IPS-18a (cell line): ENCODE results near the gene UBASH3A.

Experiments used
- H3K27ac ChIP-seq: one replicate; pipeline ENCODE4 v1.5.1; 2013; ENCODE audit warnings: low read length
- H3K27me3 ChIP-seq: one replicate; pipeline ENCODE4 v1.6.1; 2013; ENCODE audit warnings: mild to moderate bottlenecking, low read length; ENCODE audit not compliant: control insufficient read depth, insufficient read depth
- H3K36me3 ChIP-seq: one replicate; pipeline ENCODE4 v1.6.1; 2013; ENCODE audit warnings: low read depth, low read length; ENCODE audit not compliant: control insufficient read depth
- H3K4me1 ChIP-seq: one replicate; pipeline ENCODE4 v1.6.1; 2013; ENCODE audit warnings: low read depth, low read length; ENCODE audit not compliant: control insufficient read depth
- H3K4me3 ChIP-seq: one replicate; pipeline ENCODE4 v1.5.1; 2013; ENCODE audit warnings: low read length
- H3K9ac ChIP-seq: one replicate; pipeline ENCODE4 v1.6.1; 2013; ENCODE audit warnings: mild to moderate bottlenecking, low read length, moderate library complexity
- H3K9me3 ChIP-seq: one replicate; pipeline ENCODE4 v1.6.1; 2013; ENCODE audit warnings: low read depth, low read length; ENCODE audit not compliant: control insufficient read depth

Gene UBASH3A

GRCh38 chr21:42490720-42491119 is 87.0 kb downstream of the UBASH3A start:
- Histone ChIP-seq H3K36me3 (no peaks in the 10 kb centered on the region), H3K9ac (no peak overlapping the region), H3K27me3 (peaks cover 9% of the 10 kb centered on the region), H3K9me3 (no peaks in the 10 kb centered on the region), H3K27ac (no peak overlapping the region), H3K4me1 (peaks cover 4% of the 10 kb centered on the region), H3K4me3 (no peak overlapping the region)

- H3K27me3 ChIP-seq, result peaks cover 10% of the 10 kb centered on the region
- H3K27ac ChIP-seq, result no peak overlapping the region
- H3K36me3 ChIP-seq, result no peaks in the 10 kb centered on the region
- no peak overlapping the region for H3K4me3 ChIP-seq
- H3K4me1 ChIP-seq, result peaks cover 6% of the 10 kb centered on the region
- H3K9ac ChIP-seq, result no peak overlapping the region
- H3K9me3 ChIP-seq, result no peaks in the 10 kb centered on the region
Measured at GRCh38 chr21:42491328-42491727, 87.6 kb downstream of the UBASH3A start.

- H3K9me3 ChIP-seq, result no peaks in the 10 kb centered on the region
- peaks cover 10% of the 10 kb centered on the region for H3K27me3 ChIP-seq
- no peak overlapping the region for H3K4me3 ChIP-seq
- H3K27ac ChIP-seq, result no peak overlapping the region
- H3K4me1 ChIP-seq, result peaks cover 9% of the 10 kb centered on the region
- no peak overlapping the region for H3K9ac ChIP-seq
- no peaks in the 10 kb centered on the region for H3K36me3 ChIP-seq
Measured at GRCh38 chr21:42492201-42492600, 88.5 kb downstream of the UBASH3A start.

GRCh38 chr21:42493109-42494060 is 89.7 kb downstream of the UBASH3A start:
- H3K9me3 ChIP-seq, result no peaks in the 10 kb centered on the region
- H3K9ac ChIP-seq, result no peak overlapping the region
- no peaks in the 10 kb centered on the region for H3K36me3 ChIP-seq
- H3K4me3 ChIP-seq, result no peak overlapping the region
- peaks cover 10% of the 10 kb centered on the region for H3K27me3 ChIP-seq
- no peak overlapping the region for H3K27ac ChIP-seq
- H3K4me1 ChIP-seq, result peaks cover 11% of the 10 kb centered on the region

- H3K4me3 ChIP-seq, result no peak overlapping the region
Measured at GRCh38 chr21:42495027-42495426, 91.3 kb downstream of the UBASH3A start.

GRCh38 chr21:42495765-42496119 is 92.0 kb downstream of the UBASH3A start:
- Histone ChIP-seq H3K4me3 (peak overlapping the region; percentile 68), H3K9ac (no peak overlapping the region), H3K4me1 (peaks cover 11% of the 10 kb centered on the region), H3K36me3 (no peaks in the 10 kb centered on the region), H3K27me3 (peaks cover 10% of the 10 kb centered on the region), H3K27ac (no peak overlapping the region), H3K9me3 (no peaks in the 10 kb centered on the region)

More at GRCh38 chr21:42495027-42495426, 91.3 kb downstream of the UBASH3A start:
- peaks cover 10% of the 10 kb centered on the region for H3K27me3 ChIP-seq
- H3K27ac ChIP-seq, result no peak overlapping the region
- H3K9ac ChIP-seq, result no peak overlapping the region
- H3K36me3 ChIP-seq, result no peaks in the 10 kb centered on the region
- H3K9me3 ChIP-seq, result no peaks in the 10 kb centered on the region
- H3K4me1 ChIP-seq, result peaks cover 11% of the 10 kb centered on the region

GRCh38 chr21:42496120-42496838 is 92.6 kb downstream of the UBASH3A start, which contains the start of gene RSPH1:
RSPH1 (minus strand) TSS chr21:42496224; CDS start chr21:42496186, 38 bp downstream.
- no peaks in the 10 kb centered on the region for H3K9me3 ChIP-seq
- peak within 1 kb of the TSS; percentile 76 for H3K27ac ChIP-seq
- H3K4me1 ChIP-seq, result peaks cover 11% of the 10 kb centered on the region
- no peaks in the 10 kb centered on the region for H3K36me3 ChIP-seq
- H3K27me3 ChIP-seq, result peaks cover 10% of the 10 kb centered on the region
- H3K4me3 ChIP-seq, result peak within 1 kb of the TSS; percentile 81
- peak within 1 kb of the TSS; percentile 72 for H3K9ac ChIP-seq

GRCh38 chr21:42496839-42497202 is 93.1 kb downstream of the UBASH3A start:
- H3K4me3 ChIP-seq, result peak overlapping the region; percentile 81
- H3K36me3 ChIP-seq, result no peaks in the 10 kb centered on the region
- peak overlapping the region; percentile 76 for H3K27ac ChIP-seq
- peak overlapping the region; percentile 72 for H3K9ac ChIP-seq
- no peaks in the 10 kb centered on the region for H3K9me3 ChIP-seq
- peaks cover 10% of the 10 kb centered on the region for H3K27me3 ChIP-seq
- peaks cover 11% of the 10 kb centered on the region for H3K4me1 ChIP-seq
